ENCODE data around the gene PDE10A. TPM values are rescaled to one million over a fixed set of nuclear protein-coding genes. Genes with fewer than 3 reads are reported as not detected.

PDE10A gene
- polyA plus RNA-seq, 3 donors: not detected

- peaks cover 0 to 4% (median 2%) of the 10 kb centered on the region in 7 donors for H3K9me3 Mint-ChIP-seq
- H3K4me3 ChIP-seq (replicated peaks in 1 of 3; ENCODE audit: low read depth in 2 of 3, low read length in 3 of 3): no peak overlapping the region
These were observed 41.2 kb upstream of the PDE10A start for GRCh38 chr6:165704045-165704748.

GRCh38 chr6:165702669-165703068 lies 39.6 kb upstream of the PDE10A start:
- TF ChIP-seq CTCF (IDR thresholded peaks at IDR 0.05): no peak
- 72% methylated on average over 4 of the region's 10 CpGs for WGBS (ENCODE audit: insufficient coverage)
- H3K9me3 Mint-ChIP-seq: peaks cover 0 to 3% (median 2%) of the 10 kb centered on the region in 7 donors

More at GRCh38 chr6:165704045-165704748, 41.2 kb upstream of the PDE10A start:
- Mint-ChIP-seq H3K4me1 (no peaks in the 10 kb centered on the region), H3K27me3 (ENCODE audit: low read depth in 3 of 3) (peaks cover 0 to 4% (median 2%) of the 10 kb centered on the region in 3 donors), H3K4me3 (no peak overlapping the region), H3K27ac (no peak overlapping the region), H3K36me3 (no peaks in the 10 kb centered on the region)
- WGBS (ENCODE audit: insufficient coverage): 100% methylated on average over 4 of the region's 9 CpGs
- Histone ChIP-seq H3K9ac (ENCODE audit: insufficient read depth, low read length, poor library complexity, severe bottlenecking) (no peak overlapping the region), H2AFZ (ENCODE audit: insufficient read depth, low read depth, low read length, poor library complexity, severe bottlenecking) (no peak overlapping the region), H4K20me1 (ENCODE audit: insufficient read depth, low read length) (no peaks in the 10 kb centered on the region), H3K4me2 (replicated peaks; ENCODE audit: extremely low read depth, low read length, poor library complexity, severe bottlenecking) (no peak overlapping the region), H3K79me2 (ENCODE audit: insufficient read depth, low read length) (no peaks in the 10 kb centered on the region), H3K27me3 (ENCODE audit: control insufficient read depth in 2 of 2, insufficient read depth in 2 of 2, low read length in 2 of 2) (no peaks in the 10 kb centered on the region), H3K36me3 (replicated peaks in 1 of 2; ENCODE audit: control insufficient read depth in 1 of 2, insufficient read depth in 2 of 2, low read length in 2 of 2) (no peaks in the 10 kb centered on the region), H3K27ac (ENCODE audit: low read depth in 1 of 2, low read length in 2 of 2) (no peak overlapping the region), H3K4me1 (ENCODE audit: control insufficient read depth in 1 of 2, insufficient read depth in 2 of 2, low read length in 2 of 2) (no peaks in the 10 kb centered on the region), H3K9me3 (replicated peaks in 1 of 2; ENCODE audit: control insufficient read depth in 1 of 2, insufficient read depth in 1 of 2, low read length in 2 of 2) (no peaks in the 10 kb centered on the region)
- no peak for TF ChIP-seq CTCF (IDR thresholded peaks at IDR 0.05)
- DNase-seq: no peak
- intact Hi-C loops (cut with micrococcal nuclease): no loop called here

More at GRCh38 chr6:165702669-165703068, 39.6 kb upstream of the PDE10A start:
- no peaks in the 10 kb centered on the region for H4K20me1 ChIP-seq (ENCODE audit: insufficient read depth, low read length)
- H3K36me3 Mint-ChIP-seq: no peaks in the 10 kb centered on the region
- no peak overlapping the region for H3K4me2 ChIP-seq (replicated peaks; ENCODE audit: extremely low read depth, low read length, poor library complexity, severe bottlenecking)
- H3K9me3 ChIP-seq (replicated peaks in 1 of 2; ENCODE audit: control insufficient read depth in 1 of 2, insufficient read depth in 1 of 2, low read length in 2 of 2): no peaks in the 10 kb centered on the region
- no peak for DNase-seq
- H3K4me3 Mint-ChIP-seq: no peak overlapping the region
- H3K9ac ChIP-seq (ENCODE audit: insufficient read depth, low read length, poor library complexity, severe bottlenecking): no peak overlapping the region
- intact Hi-C loops (cut with micrococcal nuclease): no loop called here
- H3K27me3 ChIP-seq (ENCODE audit: control insufficient read depth in 2 of 2, insufficient read depth in 2 of 2, low read length in 2 of 2): no peaks in the 10 kb centered on the region
- H3K27ac ChIP-seq (ENCODE audit: low read depth in 1 of 2, low read length in 2 of 2): no peak overlapping the region
- no peaks in the 10 kb centered on the region for H3K79me2 ChIP-seq (ENCODE audit: insufficient read depth, low read length)
- peaks cover 0 to 2% (median 2%) of the 10 kb centered on the region in 3 donors for H3K27me3 Mint-ChIP-seq (ENCODE audit: low read depth in 3 of 3)
- H3K4me1 Mint-ChIP-seq: no peaks in the 10 kb centered on the region
- no peaks in the 10 kb centered on the region for H3K4me1 ChIP-seq (ENCODE audit: control insufficient read depth in 1 of 2, insufficient read depth in 2 of 2, low read length in 2 of 2)
- no peak overlapping the region for H2AFZ ChIP-seq (ENCODE audit: insufficient read depth, low read depth, low read length, poor library complexity, severe bottlenecking)
- no peaks in the 10 kb centered on the region for H3K36me3 ChIP-seq (replicated peaks in 1 of 2; ENCODE audit: control insufficient read depth in 1 of 2, insufficient read depth in 2 of 2, low read length in 2 of 2)
- no peak overlapping the region for H3K27ac Mint-ChIP-seq
- H3K4me3 ChIP-seq (replicated peaks in 1 of 3; ENCODE audit: low read depth in 2 of 3, low read length in 3 of 3): no peak overlapping the region

All from CD14-positive monocyte (primary cell).